ENCODE data around the gene CRLF3.

CRLF3 gene

GRCh38 chr17:30840771-30841170 is 16.3 kb upstream of the CRLF3 start:
- H3K27ac ChIP-seq = no peak overlapping the region

GRCh38 chr17:30838202-30838807 is 13.8 kb upstream of the CRLF3 start:
- H3K27ac ChIP-seq = no peak overlapping the region
- TF ChIP-seq ZFX (IDR thresholded peaks at IDR 0.05) = no peak
- TF ChIP-seq CTCF (conservative IDR thresholded peaks at IDR 0.05) = no peak

More at GRCh38 chr17:30840771-30841170, 16.3 kb upstream of the CRLF3 start:
- TF ChIP-seq CTCF (conservative IDR thresholded peaks at IDR 0.05) (no peak), ZFX (IDR thresholded peaks at IDR 0.05) (no peak)

- no peak for TF ChIP-seq ZFX (IDR thresholded peaks at IDR 0.05)
- no peak for TF ChIP-seq CTCF (conservative IDR thresholded peaks at IDR 0.05)
- H3K27ac ChIP-seq = peak overlapping the region; percentile 85
Observed at GRCh38 chr17:30832438-30833124, 8.1 kb upstream of the CRLF3 start.

GRCh38 chr17:30831663-30832437 is 7.4 kb upstream of the CRLF3 start, which contains the start of gene ATAD5:
Gene ATAD5, plus strand, starts transcription at chr17:30831966. Its CDS starts 382 bp downstream, at chr17:30832348.
- peak within 1 kb of the TSS; percentile 85 for H3K27ac ChIP-seq
- TF ChIP-seq ZFX (IDR thresholded peaks at IDR 0.05) = peak; percentile 74
- TF ChIP-seq CTCF (conservative IDR thresholded peaks at IDR 0.05) = no peak

- peak overlapping the region; percentile 85 for H3K27ac ChIP-seq
- TF ChIP-seq CTCF (conservative IDR thresholded peaks at IDR 0.05) (no peak), ZFX (IDR thresholded peaks at IDR 0.05) (no peak)
Observed at GRCh38 chr17:30831257-30831656, 6.8 kb upstream of the CRLF3 start.

GRCh38 chr17:30829022-30829421 is 4.5 kb upstream of the CRLF3 start:
- TF ChIP-seq CTCF (conservative IDR thresholded peaks at IDR 0.05) (no peak), ZFX (IDR thresholded peaks at IDR 0.05) (no peak)
- H3K27ac ChIP-seq = no peak overlapping the region

- no peak for TF ChIP-seq CTCF (conservative IDR thresholded peaks at IDR 0.05)
- TF ChIP-seq ZFX (IDR thresholded peaks at IDR 0.05) = no peak
- H3K27ac ChIP-seq = no peak overlapping the region
Observed at GRCh38 chr17:30827082-30827481, 2.6 kb upstream of the CRLF3 start.
